Neuronal stem cell (in vitro differentiated cells): Measurements from ENCODE around the gene EPM2A.
A peak's percentile ranks its signal among the peaks of the same experiment; 100 is the strongest.

Experiments used
- DNase-seq: peaks from one replicate; pipeline ENCODE4 v3.0.0-alpha.2; 2013; ENCODE audit warnings: low spot score
- H2AFZ ChIP-seq: one replicate; pipeline ENCODE4 v1.6.1; 2013; ENCODE audit warnings: mild to moderate bottlenecking, low read length, inconsistent platforms
- H2AK5ac ChIP-seq: 2 replicates; pipeline ENCODE4 v1.6.1; 2013; ENCODE audit warnings: low read depth, mild to moderate bottlenecking, inconsistent platforms, low read length, moderate library complexity, mixed read lengths
- H2BK120ac ChIP-seq: 2 replicates; pipeline ENCODE4 v1.6.1; 2013; ENCODE audit warnings: low read depth, mild to moderate bottlenecking, inconsistent platforms, low read length, moderate library complexity, mixed read lengths
- H2BK12ac ChIP-seq: one replicate; pipeline ENCODE4 v1.6.1; 2013; ENCODE audit warnings: low read length, inconsistent platforms
- H2BK15ac ChIP-seq: 2 replicates; pipeline ENCODE4 v1.6.1; 2013; ENCODE audit warnings: mild to moderate bottlenecking, low read length, inconsistent platforms, mixed read lengths
- H2BK5ac ChIP-seq: one replicate; pipeline ENCODE4 v1.6.1; 2013; ENCODE audit warnings: inconsistent platforms, mild to moderate bottlenecking, low read length, moderate library complexity
- H3K14ac ChIP-seq: one replicate; pipeline ENCODE4 v1.6.1; 2013; ENCODE audit warnings: low read length, inconsistent platforms
- H3K18ac ChIP-seq: 2 replicates; pipeline ENCODE4 v1.6.1; 2013; ENCODE audit warnings: low read length, inconsistent platforms
- H3K23ac ChIP-seq: 2 replicates; pipeline ENCODE4 v1.6.1; 2013; ENCODE audit warnings: low read depth, mild to moderate bottlenecking, mixed read lengths, low read length, inconsistent platforms; ENCODE audit not compliant: poor library complexity
- H3K27ac ChIP-seq: replicated peaks from 3 replicates; pipeline ENCODE4 v1.5.1; 2013; ENCODE audit warnings: low read length, inconsistent platforms
- H3K27me3 ChIP-seq, 3 experiments: 2 replicates each; pipeline ENCODE4 v1.6.1; 2013; ENCODE audit warnings: low read length in 3 of 3, mild to moderate bottlenecking in 2 of 3, inconsistent platforms in 1 of 3, low read depth in 1 of 3, mixed read lengths in 1 of 3, moderate library complexity in 1 of 3; ENCODE audit not compliant: control insufficient read depth in 3 of 3, insufficient read depth in 3 of 3
- H3K36me3 ChIP-seq, 2 donors: replicated peaks in 1 of 2; 2 replicates each; pipeline ENCODE4 v1.6.1; 2013; ENCODE audit warnings: low read length in 2 of 2; ENCODE audit not compliant: control insufficient read depth in 2 of 2, insufficient read depth in 2 of 2
- H3K4ac ChIP-seq: 2 replicates; pipeline ENCODE4 v1.6.1; 2013; ENCODE audit warnings: inconsistent platforms, mild to moderate bottlenecking, low read length, moderate library complexity
- H3K4me1 ChIP-seq, 2 donors: 1 replicate in 1 of 2; 2 replicates in 1 of 2; pipeline ENCODE4 v1.6.1; 2013; ENCODE audit warnings: low read length in 2 of 2, low read depth in 1 of 2; ENCODE audit not compliant: control insufficient read depth in 2 of 2, insufficient read depth in 1 of 2
- H3K4me2 ChIP-seq: one replicate; pipeline ENCODE4 v1.6.1; 2013; ENCODE audit warnings: mild to moderate bottlenecking, low read length, inconsistent platforms; ENCODE audit not compliant: insufficient read depth, poor library complexity, severe bottlenecking
- H3K4me3 ChIP-seq, 2 donors: 2 replicates each; pipeline ENCODE4 v1.5.1; 2013; ENCODE audit warnings: low read length in 2 of 2, mild to moderate bottlenecking in 2 of 2, inconsistent platforms in 1 of 2, moderate library complexity in 1 of 2
- H3K79me1 ChIP-seq: one replicate; pipeline ENCODE4 v1.6.1; 2013; ENCODE audit warnings: low read depth, mild to moderate bottlenecking, inconsistent platforms, low read length, moderate library complexity
- H3K9ac ChIP-seq: one replicate; pipeline ENCODE4 v1.6.1; 2013; ENCODE audit warnings: mild to moderate bottlenecking, low read depth, low read length, inconsistent platforms; ENCODE audit not compliant: poor library complexity
- H3K9me3 ChIP-seq, 2 donors: replicated peaks in 1 of 2; 2 replicates each; pipeline versions ENCODE3 to v1.6.1; 2013; ENCODE audit warnings: low read length in 2 of 2, mild to moderate bottlenecking in 2 of 2, inconsistent platforms in 1 of 2, low read depth in 1 of 2, mixed read lengths in 1 of 2, moderate library complexity in 1 of 2; ENCODE audit not compliant: control insufficient read depth in 2 of 2, insufficient read depth in 1 of 2
- H4K8ac ChIP-seq: one replicate; pipeline ENCODE4 v1.6.1; 2013; ENCODE audit warnings: low read depth, mild to moderate bottlenecking, inconsistent platforms, low read length, moderate library complexity
- H4K91ac ChIP-seq: one replicate; pipeline ENCODE4 v1.6.1; 2013; ENCODE audit warnings: low read length, low read depth, mild to moderate bottlenecking, inconsistent platforms; ENCODE audit not compliant: poor library complexity
- WGBS, 2 donors: extraction: QIAGEN DNeasy Blood & Tissue Kit; methylation state at CpG; one replicate each; pipeline ENCODE4 v1.1.7; 2013; ENCODE audit warnings: missing lambda C conversion rate in 2 of 2, mixed read lengths in 1 of 2; ENCODE audit not compliant: insufficient read length in 2 of 2, insufficient replicate concordance in 1 of 2; ENCODE audit errors: extremely low coverage in 2 of 2; 5-methylcytosine and 5-hydroxymethylcytosine counted together

The EPM2A gene

DNA sequence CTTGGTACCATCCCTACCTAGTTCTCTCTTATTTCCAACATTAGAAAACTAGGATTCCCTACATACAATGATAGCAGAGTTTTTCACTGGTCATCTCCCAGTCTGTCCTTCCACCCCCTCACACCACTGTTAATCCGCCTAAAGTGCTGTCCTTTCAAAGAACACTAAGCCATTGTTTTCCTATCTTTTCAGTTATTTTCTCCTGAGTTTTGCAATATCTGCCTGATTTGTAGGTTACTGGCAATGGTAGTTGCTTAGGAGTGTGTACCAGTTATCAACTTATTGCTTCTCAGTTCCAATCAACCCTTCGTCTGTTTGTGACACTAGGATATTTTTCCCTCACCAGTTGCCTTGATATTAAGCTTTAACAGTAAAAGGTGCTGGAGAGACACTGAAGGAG is 135.0 kb downstream of the EPM2A start:
- Histone ChIP-seq H3K18ac (no peak overlapping the region), H2AFZ (no peak overlapping the region), H3K14ac (no peak overlapping the region), H3K23ac (no peak overlapping the region), H2BK12ac (no peak overlapping the region), H4K8ac (no peak overlapping the region), H3K4me3 (no peak overlapping the region), H2BK5ac (no peak overlapping the region), H2BK120ac (no peak overlapping the region), H3K9me3 (no peaks in the 10 kb centered on the region), H3K4ac (no peak overlapping the region), H3K4me1 (peaks cover 0 to 1% of the 10 kb centered on the region in 2 donors), H2BK15ac (no peak overlapping the region), H3K27me3 (no peaks in the 10 kb centered on the region), H2AK5ac (no peak overlapping the region), H3K36me3 (no peaks in the 10 kb centered on the region), H3K9ac (no peak overlapping the region), H4K91ac (no peak overlapping the region), H3K79me1 (no peaks in the 10 kb centered on the region), H3K27ac (no peak overlapping the region), H3K4me2 (no peak overlapping the region)
- no peak for DNase-seq
- no CpG with 5 or more reads among the region's 2 CpGs for WGBS, 2 donors

DNA sequence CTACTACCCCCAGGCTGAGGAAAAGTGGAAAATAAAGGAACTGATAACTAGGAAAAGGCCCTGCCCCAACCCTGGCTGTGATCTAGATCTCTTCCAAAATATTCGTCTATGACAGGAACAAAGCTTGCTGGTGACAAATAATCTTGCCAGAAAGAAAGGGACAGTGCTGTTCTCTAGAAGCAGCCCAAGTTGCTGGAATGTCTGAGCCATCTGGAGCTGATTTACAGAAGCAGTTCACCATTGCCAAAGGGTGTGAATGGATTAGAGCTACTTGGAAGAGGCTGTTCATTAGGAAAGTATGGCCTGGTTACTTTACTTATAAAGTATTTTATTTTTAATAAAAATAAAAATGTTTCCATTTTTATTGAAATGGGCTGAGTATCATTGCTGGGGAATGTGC is 146.3 kb downstream of the EPM2A start:
- no peak overlapping the region for H2AFZ ChIP-seq
- H2BK5ac ChIP-seq, result no peak overlapping the region
- H3K4me3 ChIP-seq, result no peak overlapping the region
- no peak overlapping the region for H3K9ac ChIP-seq
- H3K9me3 ChIP-seq, result no peaks in the 10 kb centered on the region
- no peak overlapping the region for H4K8ac ChIP-seq
- H3K27ac ChIP-seq, result no peak overlapping the region
- no peak overlapping the region for H2BK12ac ChIP-seq
- no peak overlapping the region for H2AK5ac ChIP-seq
- H3K36me3 ChIP-seq, result no peaks in the 10 kb centered on the region
- H3K4me2 ChIP-seq, result no peak overlapping the region
- H4K91ac ChIP-seq, result no peak overlapping the region
- H3K4ac ChIP-seq, result no peak overlapping the region
- no peak overlapping the region for H2BK120ac ChIP-seq
- H3K4me1 ChIP-seq, result no peaks in the 10 kb centered on the region
- H3K14ac ChIP-seq, result no peak overlapping the region
- WGBS, 2 donors, result no CpG with 5 or more reads among the region's 1 CpG
- H2BK15ac ChIP-seq, result no peak overlapping the region
- H3K23ac ChIP-seq, result no peak overlapping the region
- DNase-seq, result no peak
- no peaks in the 10 kb centered on the region for H3K27me3 ChIP-seq
- H3K79me1 ChIP-seq, result no peaks in the 10 kb centered on the region
- H3K18ac ChIP-seq, result no peak overlapping the region

DNA sequence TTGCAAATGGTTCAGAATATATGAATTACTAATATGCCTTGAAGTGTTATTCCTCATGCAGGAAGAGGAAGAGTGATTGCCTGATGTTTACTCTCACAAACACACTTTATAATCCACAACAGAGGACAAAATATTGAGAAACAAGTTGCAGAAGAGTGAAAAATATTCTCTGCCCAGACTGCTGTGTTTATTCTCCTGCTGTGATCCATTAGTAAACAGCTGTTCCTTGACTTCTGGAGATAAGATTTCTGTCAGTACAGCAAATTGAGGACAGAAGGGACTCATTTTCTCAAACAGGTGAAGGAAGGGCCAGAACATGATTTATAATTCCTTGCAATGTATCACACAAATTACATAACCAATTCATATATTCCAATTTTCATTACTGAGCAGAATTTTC is 148.0 kb downstream of the EPM2A start:
- H3K79me1 ChIP-seq, result no peaks in the 10 kb centered on the region
- no peak overlapping the region for H2BK5ac ChIP-seq
- no peak overlapping the region for H4K91ac ChIP-seq
- no peak overlapping the region for H2BK120ac ChIP-seq
- DNase-seq, result no peak
- H3K36me3 ChIP-seq, result no peaks in the 10 kb centered on the region
- no peak overlapping the region for H3K4me2 ChIP-seq
- no peak overlapping the region for H3K9ac ChIP-seq
- H3K9me3 ChIP-seq, result peaks cover 0 to 7% of the 10 kb centered on the region in 2 donors
- H3K4me3 ChIP-seq, result no peak overlapping the region
- peaks cover 0 to 2% (median 0%) of the 10 kb centered on the region in 3 experiments for H3K27me3 ChIP-seq
- no peak overlapping the region for H2BK15ac ChIP-seq
- no peak overlapping the region for H2AK5ac ChIP-seq
- H3K4ac ChIP-seq, result no peak overlapping the region
- no peak overlapping the region for H4K8ac ChIP-seq
- no peak overlapping the region for H2BK12ac ChIP-seq
- H3K27ac ChIP-seq, result no peak overlapping the region
- no peak overlapping the region for H3K14ac ChIP-seq
- no peak overlapping the region for H3K18ac ChIP-seq
- no peak overlapping the region for H3K23ac ChIP-seq
- H2AFZ ChIP-seq, result no peak overlapping the region
- H3K4me1 ChIP-seq, result peaks cover 0 to 2% of the 10 kb centered on the region in 2 donors

DNA sequence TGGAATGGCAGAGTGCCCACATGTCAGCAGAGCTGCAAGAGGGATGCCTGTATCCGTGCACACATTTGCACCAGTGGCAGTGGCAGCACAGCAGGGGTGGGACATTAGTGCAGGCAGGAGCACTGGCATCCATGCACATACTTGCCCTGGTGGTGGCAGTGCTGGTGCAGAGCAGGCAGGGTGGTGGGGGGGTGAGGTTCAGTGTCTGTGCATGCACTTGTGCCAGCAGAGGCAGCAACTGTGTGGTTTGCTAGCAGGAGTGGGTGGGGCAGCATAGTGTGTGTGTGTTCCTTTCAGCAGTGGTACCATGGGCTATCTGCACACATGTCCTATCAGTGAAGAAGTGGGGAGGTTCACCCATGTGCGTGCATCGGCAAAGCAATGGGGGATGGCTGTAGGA is 151.6 kb downstream of the EPM2A start:
- WGBS, 2 donors, result no CpG with 5 or more reads among the region's 3 CpGs
- peak overlapping the region in 1 of 2 donors; percentile 37 for H3K4me3 ChIP-seq
- peaks cover 0 to 2% (median 0%) of the 10 kb centered on the region in 3 experiments for H3K27me3 ChIP-seq
- no peak overlapping the region for H2BK15ac ChIP-seq
- no peak overlapping the region for H3K27ac ChIP-seq
- H3K79me1 ChIP-seq, result no peaks in the 10 kb centered on the region
- H3K23ac ChIP-seq, result peak overlapping the region; percentile 68
- peak overlapping the region; percentile 59 for H3K18ac ChIP-seq
- no peak overlapping the region for H2BK12ac ChIP-seq
- peak overlapping the region; percentile 37 for H3K9ac ChIP-seq
- H3K36me3 ChIP-seq, result no peaks in the 10 kb centered on the region
- H3K9me3 ChIP-seq, result peaks cover 0 to 7% of the 10 kb centered on the region in 2 donors
- peak overlapping the region; percentile 90 for H4K91ac ChIP-seq
- peak overlapping the region; percentile 57 for H3K14ac ChIP-seq
- no peak overlapping the region for H2AFZ ChIP-seq
- H3K4ac ChIP-seq, result no peak overlapping the region
- peaks cover 0 to 2% of the 10 kb centered on the region in 2 donors for H3K4me1 ChIP-seq
- no peak overlapping the region for H2BK120ac ChIP-seq
- H2BK5ac ChIP-seq, result no peak overlapping the region
- H3K4me2 ChIP-seq, result no peak overlapping the region
- H2AK5ac ChIP-seq, result no peak overlapping the region
- DNase-seq, result no peak
- no peak overlapping the region for H4K8ac ChIP-seq
